KBM-7 (cell line): ENCODE data around the gene RNLS.

Experiments
- DNase-seq: peaks from one replicate; pipeline ENCODE4 v3.0.0-alpha.2; 2015
- in situ Hi-C: fragments of 300-500 bp; cut with MboI; formaldehyde crosslinking; loops from 2 replicates; pipeline ENCODE4 v1.14.3; 2020; ENCODE audit warnings: low sequenced_read_pairs, low pct_unique_long_range_greater_than_20kb, mixed read lengths

The RNLS gene

DNA sequence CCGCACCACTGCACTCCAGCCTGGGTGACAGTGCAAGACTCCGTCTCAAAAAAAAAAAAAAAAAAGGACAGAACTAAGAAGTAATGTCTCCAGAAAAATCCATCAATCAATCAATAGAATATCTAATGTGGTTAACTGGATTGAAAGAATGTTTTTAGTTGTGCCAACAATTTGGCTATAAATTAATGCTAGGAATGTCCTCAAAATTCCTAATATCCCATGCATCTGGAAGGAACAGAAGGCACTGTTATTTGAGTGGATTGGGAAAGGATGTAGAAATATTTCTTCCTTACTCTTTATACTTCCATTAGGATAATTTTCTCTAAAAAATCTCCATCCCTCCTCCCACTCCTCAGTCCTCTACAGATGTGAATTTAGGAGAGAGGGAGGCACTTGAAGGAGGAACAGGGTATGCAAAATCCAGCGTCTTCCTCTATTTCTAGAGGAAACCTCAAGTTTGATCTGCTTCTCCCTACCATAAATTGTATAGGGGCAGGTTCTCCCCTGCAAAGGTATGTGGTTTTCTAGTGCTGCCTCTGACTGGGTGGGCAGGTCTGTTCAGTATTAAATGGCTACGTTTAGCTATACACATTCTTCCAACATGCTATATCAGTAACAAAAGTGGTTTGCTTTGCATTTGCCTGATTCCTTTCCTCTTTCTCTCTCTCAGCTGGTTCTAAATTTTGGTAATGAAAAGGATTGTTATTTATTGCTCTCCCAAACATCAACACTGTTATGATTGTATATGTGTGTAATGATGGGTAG is 54.1 kb downstream of the RNLS start:
- no peak for DNase-seq
- in situ Hi-C loops: loop anchor here (25.0 kb wide), 1 partner anchor 667 kb away; the partner anchor contains the start of genes KLLN and PTEN

- no peak for DNase-seq
- in situ Hi-C loops: loop anchor here (25.0 kb wide), 1 partner anchor 666 kb away; the partner anchor contains the start of genes KLLN and PTEN
Measured at GRCh38 chr10:88528201-88528600, 54.9 kb downstream of the RNLS start.

DNA sequence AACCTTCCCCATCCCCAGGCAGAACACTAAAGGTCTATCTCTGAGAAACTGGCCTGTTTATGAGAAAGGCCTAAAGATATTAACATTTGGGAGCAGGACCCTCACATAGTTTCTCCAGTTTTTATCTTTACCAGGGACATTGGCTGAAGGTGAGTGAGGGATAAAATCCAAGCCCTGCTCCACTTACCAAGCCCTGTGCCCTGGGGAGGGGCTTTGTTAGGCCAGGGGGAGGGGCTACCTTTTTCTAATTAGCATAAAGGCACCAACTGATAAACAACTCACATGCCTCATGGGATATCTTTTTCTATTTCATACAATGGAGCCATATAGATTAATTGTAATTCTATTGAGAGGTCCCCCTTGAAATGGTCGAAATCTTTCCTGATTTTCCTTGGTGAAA is 55.9 kb downstream of the RNLS start:
- in situ Hi-C loops: loop anchor here (25.0 kb wide), 1 partner anchor 665 kb away; the partner anchor contains the start of genes KLLN and PTEN
- no peak for DNase-seq

GRCh38 chr10:88526501-88527105 is 56.5 kb downstream of the RNLS start:
- no peak for DNase-seq

DNA sequence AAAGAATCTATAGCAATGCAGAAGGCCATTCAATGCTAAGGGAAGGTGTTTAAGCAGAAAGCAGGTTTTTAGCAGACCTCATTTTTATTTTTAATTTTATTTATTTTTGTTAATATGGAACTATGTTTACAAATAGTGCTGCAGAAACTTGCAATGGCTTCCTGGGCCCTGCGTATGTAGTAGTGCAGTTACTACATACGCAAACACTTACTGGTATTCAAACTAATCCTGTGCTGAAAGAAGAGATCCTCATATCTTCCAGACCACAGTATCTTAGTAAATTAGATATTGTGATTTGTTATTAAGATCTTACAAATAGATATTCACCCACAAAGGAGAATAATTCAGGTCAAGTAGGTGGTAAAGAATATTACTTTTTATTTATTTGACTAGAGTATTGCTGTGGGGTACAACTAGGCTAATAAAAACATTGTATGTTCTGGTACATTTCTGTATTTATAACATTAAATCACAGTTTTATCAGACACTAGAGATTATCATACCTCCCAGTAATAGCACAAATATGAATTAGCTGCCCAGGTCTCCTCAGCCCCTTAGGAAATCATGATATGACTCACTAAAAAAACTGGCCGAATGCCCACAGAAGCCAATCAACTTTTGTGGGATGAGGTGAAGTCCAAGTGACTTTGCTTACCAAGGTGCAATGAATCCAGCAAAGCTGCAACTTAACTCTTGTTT is 57.6 kb downstream of the RNLS start:
- DNase-seq: no peak
- in situ Hi-C loops: loop anchor here (25.0 kb wide), 1 partner anchor 663 kb away; the partner anchor contains the start of genes KLLN and PTEN

More at GRCh38 chr10:88526501-88527105, 56.5 kb downstream of the RNLS start:
- in situ Hi-C loops: loop anchor here (25.0 kb wide), 1 partner anchor 664 kb away; the partner anchor contains the start of genes KLLN and PTEN

DNA sequence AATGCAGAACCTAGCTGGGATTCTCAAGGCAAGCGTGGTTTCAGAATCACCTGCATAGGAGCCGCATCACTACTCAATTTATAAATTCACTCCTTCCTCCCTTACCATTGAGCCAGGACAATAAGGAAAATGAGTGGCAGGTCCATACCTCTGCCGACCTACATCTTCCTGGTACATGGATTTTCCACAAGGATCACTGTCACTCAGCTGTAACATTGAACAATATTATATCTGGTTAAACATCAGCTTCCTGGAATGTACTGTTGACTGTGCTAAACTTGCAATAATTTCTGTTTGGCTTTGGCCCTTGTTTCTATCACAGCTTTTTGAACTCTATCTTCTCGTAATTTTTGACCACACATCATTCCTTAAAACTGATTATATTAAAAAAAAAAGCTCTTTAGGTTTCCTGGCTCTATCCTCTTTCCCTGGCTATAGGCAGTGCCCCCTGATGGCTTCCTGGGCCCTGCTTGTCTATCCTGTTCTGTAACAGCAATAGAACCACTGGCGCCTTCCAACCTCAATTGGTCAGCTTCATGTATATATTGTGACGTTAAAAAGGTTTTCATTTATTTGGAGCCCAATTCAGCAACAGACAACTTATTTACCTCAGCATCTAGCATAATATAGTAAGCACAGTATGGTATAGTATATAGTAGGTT is 59.2 kb downstream of the RNLS start:
- in situ Hi-C loops: no loop called here
- no peak for DNase-seq

DNA sequence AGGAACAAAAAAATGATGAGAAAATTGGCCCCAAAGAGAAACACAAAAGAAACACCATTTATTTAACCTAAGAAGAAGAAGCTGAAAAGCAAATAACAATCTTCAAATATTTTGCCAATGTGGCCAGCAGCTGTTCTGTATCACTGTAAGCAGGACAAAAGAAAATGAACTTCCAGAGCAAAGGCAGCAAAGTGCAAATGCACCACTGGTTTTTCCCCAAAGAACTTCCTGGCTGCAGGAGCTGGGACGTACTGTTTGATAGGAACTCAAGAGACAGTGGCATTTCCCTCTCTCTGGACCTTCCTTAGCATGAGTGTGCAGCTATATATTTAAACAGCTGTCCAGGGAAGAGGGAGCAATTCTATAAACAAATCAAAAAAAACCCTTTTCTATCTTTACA is 60.4 kb downstream of the RNLS start:
- in situ Hi-C loops: no loop called here
- no peak for DNase-seq

DNA sequence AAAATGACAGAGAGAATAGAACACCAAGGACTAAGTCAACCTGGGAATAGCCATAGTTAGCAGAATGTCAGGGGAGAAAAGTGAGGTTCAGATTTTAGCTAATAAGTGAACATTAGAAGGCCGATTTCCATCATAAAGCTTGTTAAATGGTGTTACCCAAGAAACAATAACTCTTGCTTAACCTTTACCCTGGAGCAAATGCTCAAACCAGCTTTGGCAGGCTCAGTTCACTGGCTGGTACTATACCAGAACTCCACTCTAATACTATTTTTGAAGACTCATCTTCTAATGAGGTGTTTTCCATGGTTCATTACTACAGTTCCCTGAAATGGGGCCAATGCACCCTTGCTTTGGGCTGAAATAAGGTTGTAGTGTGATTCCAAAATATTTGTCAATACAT is 61.3 kb downstream of the RNLS start:
- in situ Hi-C loops: no loop called here

DNA sequence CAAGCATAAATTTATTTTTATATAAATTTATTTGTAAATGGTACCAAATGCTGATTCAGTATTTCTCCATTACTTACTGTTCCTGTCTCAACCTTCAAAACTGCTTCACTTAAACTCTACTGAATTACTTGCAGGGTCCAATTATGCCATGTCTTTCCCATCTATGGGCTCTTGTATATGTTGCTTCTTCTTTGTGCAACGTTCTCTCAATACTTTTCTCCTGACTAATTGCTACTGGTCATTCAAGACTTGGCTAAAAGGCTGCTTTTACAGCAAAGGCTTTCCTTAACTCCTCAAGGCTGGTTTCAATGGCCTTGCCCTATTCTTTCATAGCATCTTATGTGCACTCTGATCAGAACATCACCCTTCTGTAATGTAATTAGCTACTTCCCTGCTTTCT is 67.9 kb downstream of the RNLS start:
- DNase-seq: no peak
- in situ Hi-C loops: no loop called here

More for the DNA sequence above, 61.3 kb downstream of the RNLS start:
- DNase-seq: no peak

DNA sequence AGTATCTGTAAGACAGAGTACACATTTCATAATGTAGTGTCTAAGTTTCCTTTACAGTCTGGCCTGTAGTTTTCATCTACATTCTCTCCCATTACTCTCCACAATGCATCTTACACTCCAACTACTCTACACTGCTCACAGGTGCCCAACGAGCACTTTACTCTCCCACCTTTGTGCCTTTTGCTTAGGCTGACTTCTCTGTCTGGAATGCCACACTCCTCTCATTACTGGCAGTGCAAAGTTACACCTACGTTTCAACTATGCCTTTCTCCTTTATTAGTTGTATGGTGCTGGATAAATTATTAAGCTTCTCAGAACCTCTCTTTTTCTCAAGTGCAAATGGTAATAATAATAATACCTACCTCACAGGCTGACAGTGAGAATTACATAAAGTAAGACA is 70.5 kb downstream of the RNLS start:
- in situ Hi-C loops: no loop called here
- DNase-seq: no peak

- no peak for DNase-seq
- in situ Hi-C loops: no loop called here
Measured at GRCh38 chr10:88508796-88509195, 74.3 kb downstream of the RNLS start.

DNA sequence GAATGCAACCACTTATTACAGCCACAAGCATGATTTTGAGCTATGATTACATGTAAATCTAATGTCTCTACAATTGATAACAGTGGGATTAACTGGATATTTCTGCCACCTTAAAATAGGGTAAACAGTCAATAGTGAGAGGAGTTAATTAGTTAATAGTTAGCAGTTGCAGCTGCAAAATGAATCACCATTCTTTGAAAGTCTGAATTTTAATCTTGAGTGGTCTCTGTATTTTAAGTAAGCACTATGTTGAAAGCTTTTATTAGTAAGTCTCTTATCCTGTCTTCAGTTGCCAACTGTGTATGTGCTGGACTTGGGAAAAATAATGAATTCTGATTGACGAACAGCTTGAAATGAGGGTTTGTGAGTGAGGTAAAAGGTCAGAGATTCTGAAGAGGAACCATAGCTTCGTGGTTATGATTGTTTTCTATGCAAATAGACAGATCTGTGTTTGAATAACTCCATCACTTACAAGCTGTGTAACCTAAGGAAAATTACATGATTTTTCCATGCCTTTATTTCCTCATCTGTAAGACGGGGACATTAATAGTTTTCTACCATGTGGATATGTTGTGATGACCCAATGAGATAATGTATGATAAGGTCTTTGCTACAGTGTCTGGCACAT is 75.2 kb downstream of the RNLS start:
- in situ Hi-C loops: no loop called here

DNA sequence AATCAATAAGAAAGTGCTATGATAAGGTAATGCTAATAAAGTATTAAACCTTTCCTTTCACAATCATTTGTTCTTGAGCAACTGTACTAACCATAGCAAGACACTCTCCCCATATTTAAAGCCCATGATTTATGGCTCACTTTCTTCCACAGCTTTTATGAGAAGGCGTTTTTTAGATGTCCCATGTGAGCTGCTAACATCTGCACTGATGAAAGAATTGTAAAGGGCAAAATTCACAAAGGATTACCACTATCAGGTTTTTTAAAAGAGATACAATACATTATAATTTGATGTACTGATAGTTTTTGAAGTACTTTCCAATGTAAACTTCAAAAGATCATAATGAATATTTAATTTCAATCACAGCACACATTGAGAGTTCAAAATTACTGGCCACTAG is 75.7 kb downstream of the RNLS start:
- DNase-seq: no peak
- in situ Hi-C loops: no loop called here

More for the DNA sequence above, 75.2 kb downstream of the RNLS start:
- DNase-seq: no peak

DNA sequence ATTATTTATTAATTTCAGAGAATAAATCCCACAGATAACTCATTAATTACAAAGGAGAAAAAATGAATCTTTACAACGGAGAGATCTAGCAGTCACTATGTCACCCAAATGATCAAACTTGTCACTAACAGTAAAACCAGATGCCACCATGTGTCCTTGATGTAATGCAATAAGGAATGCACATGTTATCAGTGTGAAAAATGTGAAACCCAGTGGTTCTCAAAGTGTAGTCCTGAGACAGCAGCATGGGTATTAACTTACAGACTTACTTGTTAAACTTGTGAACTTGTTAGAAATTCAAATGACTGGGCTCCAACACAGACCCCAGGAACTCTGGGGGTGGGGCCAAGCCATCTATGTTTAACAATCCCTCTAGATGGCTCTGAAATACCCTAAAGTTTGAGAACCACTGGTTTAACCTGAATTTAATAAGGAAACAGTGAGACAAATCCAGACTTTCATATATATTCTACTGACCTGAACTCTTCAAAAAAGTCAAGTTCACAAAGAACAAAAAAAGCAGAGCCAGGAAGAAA is 77.4 kb downstream of the RNLS start:
- in situ Hi-C loops: no loop called here
- no peak for DNase-seq

GRCh38 chr10:88505265-88505664 is 77.9 kb downstream of the RNLS start:
- DNase-seq: no peak
- in situ Hi-C loops: no loop called here

GRCh38 chr10:88500656-88501055 is 82.5 kb downstream of the RNLS start:
- in situ Hi-C loops: no loop called here
- no peak for DNase-seq

GRCh38 chr10:88499569-88500470 is 83.3 kb downstream of the RNLS start:
- no peak for DNase-seq

DNA sequence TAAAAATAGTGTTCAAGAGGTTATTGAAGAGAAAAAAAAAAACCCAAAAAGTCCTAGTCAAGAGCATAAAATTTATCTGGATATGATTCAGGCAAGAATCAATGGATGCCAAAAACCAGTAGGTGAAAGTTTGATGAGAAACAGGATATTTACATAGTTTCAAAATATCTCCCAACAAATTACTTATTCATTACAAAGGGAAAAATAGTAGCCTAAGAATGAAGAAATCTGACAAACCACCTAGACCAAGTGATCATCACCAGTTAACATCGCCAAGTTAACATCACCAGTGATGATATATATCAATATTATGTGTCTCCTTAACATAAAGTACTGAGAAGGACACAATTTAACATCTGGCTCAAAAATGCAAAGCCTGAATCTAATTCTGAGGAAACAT is 85.2 kb downstream of the RNLS start:
- in situ Hi-C loops: no loop called here
- no peak for DNase-seq

More at GRCh38 chr10:88499569-88500470, 83.3 kb downstream of the RNLS start:
- in situ Hi-C loops: no loop called here
